H1 (cell line): ENCODE data around the gene METTL14. TPM values are rescaled to one million over a fixed set of nuclear protein-coding genes. Genes with fewer than 3 reads are reported as not detected.

ENCODE experiments used
- CTCF ChIA-PET: fragments of 300-600 bp; sonication (Branson Sonifier 250); formaldehyde crosslinking; loops from one replicate; lab custom pipeline; 2021; ENCODE audit not compliant: partially characterized antibody; lab: Charles Lee
- POLR2A ChIA-PET: fragments of 300-600 bp; sonication (Branson Sonifier 250); formaldehyde crosslinking; loops from one replicate; lab custom pipeline; 2021; ENCODE audit warnings: inconsistent platforms; ENCODE audit not compliant: partially characterized antibody; lab: Charles Lee
- DNase-seq, 2 experiments: peaks; one replicate each; pipeline versions ENCODE4 v3.0.0 to v3.0.0-alpha.2; 2010 to 2022; ENCODE audit warnings: low spot score in 2 of 2, low read depth in 1 of 2, mixed read lengths in 1 of 2
- FAIRE-seq: peaks from 2 replicates; lab custom pipeline; 2011; peaks lifted over from hg19 to GRCh38; lab: Jason Lieb, UNC
- H2AFZ ChIP-seq: 2 replicates; pipeline ENCODE4 v1.8.1; 2012; ENCODE audit warnings: low read length, inconsistent platforms
- H2AK5ac ChIP-seq: 2 replicates; pipeline ENCODE4 v1.6.1; 2013; ENCODE audit warnings: low read depth, low read length
- H2BK120ac ChIP-seq: replicated peaks from 2 replicates; pipeline ENCODE3; 2013; ENCODE audit warnings: low read depth, low read length, inconsistent platforms
- H2BK12ac ChIP-seq: 2 replicates; pipeline ENCODE4 v1.6.1; 2013; ENCODE audit warnings: low read depth, low read length
- H2BK15ac ChIP-seq: 2 replicates; pipeline ENCODE4 v1.6.1; 2013; ENCODE audit warnings: low read length
- H2BK20ac ChIP-seq: 2 replicates; pipeline ENCODE4 v1.6.1; 2013; ENCODE audit warnings: low read length
- H2BK5ac ChIP-seq: 2 replicates; pipeline ENCODE4 v1.6.1; 2013; ENCODE audit warnings: low read depth, low read length
- H3K14ac ChIP-seq: 2 replicates; pipeline ENCODE4 v1.6.1; 2013; ENCODE audit warnings: inconsistent platforms; ENCODE audit not compliant: insufficient read length
- H3K18ac ChIP-seq: 2 replicates; pipeline ENCODE4 v1.6.1; 2013; ENCODE audit warnings: low read length; ENCODE audit errors: extremely low read depth
- H3K23ac ChIP-seq: 2 replicates; pipeline ENCODE4 v1.6.1; 2013; ENCODE audit warnings: inconsistent platforms; ENCODE audit not compliant: insufficient read length
- H3K23me2 ChIP-seq: 2 replicates; pipeline ENCODE4 v1.6.1; 2013; ENCODE audit warnings: low read depth, low read length
- H3K27ac ChIP-seq: 2 replicates; pipeline ENCODE4 v1.6.1; 2011; ENCODE audit warnings: low read depth, low read length, inconsistent platforms
- H3K27me3 ChIP-seq, 4 experiments: replicated peaks in 1 of 4; 1 replicate in 1 of 4; 2 replicates in 3 of 4; pipeline versions ENCODE4 v1.6.1 to v1.8.1; 2011 to 2013; ENCODE audit warnings: low read length in 3 of 4, mild to moderate bottlenecking in 3 of 4, inconsistent platforms in 2 of 4, mixed read lengths in 2 of 4, moderate library complexity in 1 of 4; ENCODE audit not compliant: control insufficient read depth in 3 of 4, insufficient read depth in 3 of 4; ENCODE audit errors: extremely low read depth in 1 of 4
- H3K36me3 ChIP-seq, 4 experiments: 2 replicates each; pipeline versions ENCODE4 v1.6.1 to v1.8.1; 2011 to 2013; ENCODE audit warnings: mild to moderate bottlenecking in 4 of 4, low read length in 3 of 4, moderate library complexity in 2 of 4, control low read depth in 1 of 4, inconsistent platforms in 1 of 4; ENCODE audit not compliant: insufficient read depth in 4 of 4, control insufficient read depth in 2 of 4
- H3K4ac ChIP-seq: replicated peaks from 2 replicates; pipeline ENCODE3; 2013; ENCODE audit warnings: low read length, low read depth, mixed read lengths, inconsistent platforms; ENCODE audit not compliant: insufficient read length
- H3K4me1 ChIP-seq, 4 experiments: replicated peaks in 1 of 4; 1 replicate in 1 of 4; 2 replicates in 3 of 4; pipeline versions ENCODE4 v1.6.1 to v1.8.1; 2011 to 2013; ENCODE audit warnings: low read length in 3 of 4, inconsistent platforms in 2 of 4, mixed read lengths in 1 of 4; ENCODE audit not compliant: insufficient read depth in 4 of 4, control insufficient read depth in 3 of 4
- H3K4me2 ChIP-seq, 2 experiments: 2 replicates each; pipeline versions ENCODE4 v1.6.1 to v1.8.1; 2011 to 2013; ENCODE audit warnings: low read depth in 2 of 2, low read length in 2 of 2, control low read depth in 1 of 2, inconsistent platforms in 1 of 2, mild to moderate bottlenecking in 1 of 2; ENCODE audit not compliant: insufficient read depth in 1 of 2
- H3K4me3 ChIP-seq, 4 experiments: fragments of 200-600, 300-600 bp in 1 of 4; sonication (generic), shearing (Covaris generic), sonication (Bioruptor Twin) in 1 of 4; 2 replicates each; pipeline versions ENCODE4 v1.5.1 to v1.8.1; 2011 to 2016; ENCODE audit warnings: low read length in 4 of 4, low read depth in 3 of 4, control low read depth in 2 of 4, inconsistent platforms in 2 of 4, mild to moderate bottlenecking in 2 of 4, mixed read lengths in 1 of 4, moderate library complexity in 1 of 4; ENCODE audit not compliant: insufficient read depth in 2 of 4; ENCODE audit errors: extremely low read depth in 1 of 4
- H3K56ac ChIP-seq: replicated peaks from 2 replicates; pipeline ENCODE3; 2013; ENCODE audit warnings: low read depth, mild to moderate bottlenecking, mixed read lengths, low read length, inconsistent platforms; ENCODE audit not compliant: insufficient read length
- H3K79me1 ChIP-seq: 2 replicates; pipeline ENCODE4 v1.6.1; 2013; ENCODE audit warnings: low read depth, low read length, control low read depth
- H3K79me2 ChIP-seq, 2 experiments: 2 replicates each; pipeline versions ENCODE4 v1.6.1 to v1.8.1; 2012 to 2013; ENCODE audit warnings: low read length in 2 of 2, mild to moderate bottlenecking in 2 of 2, inconsistent platforms in 1 of 2; ENCODE audit not compliant: insufficient read depth in 2 of 2, control insufficient read depth in 1 of 2
- H3K9ac ChIP-seq, 4 experiments: replicated peaks in 1 of 4; 1 replicate in 1 of 4; 2 replicates in 3 of 4; pipeline versions ENCODE4 v1.6.1 to v1.8.1; 2011 to 2013; ENCODE audit warnings: low read depth in 3 of 4, low read length in 3 of 4, control low read depth in 2 of 4, mild to moderate bottlenecking in 2 of 4, moderate library complexity in 2 of 4, inconsistent platforms in 1 of 4; ENCODE audit errors: extremely low read depth in 1 of 4
- H3K9me3 ChIP-seq, 2 experiments: 2 replicates each; pipeline versions ENCODE4 v1.6.1 to v1.8.1; 2012 to 2013; ENCODE audit warnings: mild to moderate bottlenecking in 2 of 2, moderate library complexity in 2 of 2, control low read depth in 1 of 2, inconsistent platforms in 1 of 2, low read depth in 1 of 2, low read length in 1 of 2, mixed read lengths in 1 of 2; ENCODE audit not compliant: insufficient read depth in 2 of 2
- H4K20me1 ChIP-seq, 2 experiments: replicated peaks in 1 of 2; 2 replicates each; pipeline versions ENCODE3 to v1.8.1; 2011 to 2013; ENCODE audit warnings: inconsistent platforms in 2 of 2, low read length in 2 of 2, mild to moderate bottlenecking in 1 of 2; ENCODE audit not compliant: insufficient read depth in 2 of 2, control insufficient read depth in 1 of 2
- H4K5ac ChIP-seq: 2 replicates; pipeline ENCODE4 v1.6.1; 2013; ENCODE audit warnings: low read length, low read depth, mixed read lengths, inconsistent platforms; ENCODE audit not compliant: insufficient read length
- H4K8ac ChIP-seq: 2 replicates; pipeline ENCODE4 v1.8.0; 2013; ENCODE audit warnings: mild to moderate bottlenecking, moderate library complexity, low read length, inconsistent platforms; ENCODE audit not compliant: insufficient read depth; ENCODE audit errors: extremely low read depth
- H4K91ac ChIP-seq: replicated peaks from 2 replicates; pipeline ENCODE3; 2013; ENCODE audit warnings: low read length, mixed read lengths, inconsistent platforms; ENCODE audit not compliant: insufficient read length
- ATF2 ChIP-seq: IDR thresholded peaks from 2 replicates; pipeline ENCODE4 v1.6.1; 2012; ENCODE audit warnings: low read length, inconsistent platforms
- JUND ChIP-seq: IDR thresholded peaks from 2 replicates; pipeline ENCODE4 v1.6.1; 2011; ENCODE audit warnings: mild to moderate bottlenecking, improper control_type of control experiment, low read length
- POU5F1 ChIP-seq: IDR thresholded peaks from 2 replicates; pipeline ENCODE4 v1.6.1; 2011; ENCODE audit warnings: low read depth, mild to moderate bottlenecking, low read length, moderate library complexity
- RAD21 ChIP-seq, 2 experiments: IDR thresholded peaks in 1 of 2; conservative IDR thresholded peaks in 1 of 2; 2 replicates each; pipeline ENCODE4 v1.6.1; 2011; ENCODE audit warnings: low read depth in 2 of 2, low read length in 2 of 2, improper control_type of control experiment in 1 of 2, inconsistent platforms in 1 of 2, mild to moderate bottlenecking in 1 of 2, moderate library complexity in 1 of 2
- RBBP5 ChIP-seq: IDR thresholded peaks from 2 replicates; pipeline ENCODE4 v1.7.1; 2012; ENCODE audit warnings: low read depth, mild to moderate bottlenecking, inconsistent platforms, low read length, moderate library complexity, borderline replicate concordance
- SP1 ChIP-seq: IDR thresholded peaks from 2 replicates; pipeline ENCODE4 v1.6.1; 2011; ENCODE audit warnings: low read depth, low read length
- TAF1 ChIP-seq: IDR thresholded peaks from 2 replicates; pipeline ENCODE4 v1.6.1; 2011; ENCODE audit warnings: mild to moderate bottlenecking, low read depth, low read length
- TAF7 ChIP-seq: optimal IDR thresholded peaks from 2 replicates; pipeline ENCODE3; 2011; ENCODE audit warnings: low read depth, mild to moderate bottlenecking, inconsistent platforms, low read length, moderate library complexity, borderline replicate concordance
- WGBS, 2 experiments: shearing (Covaris generic) in 1 of 2; methylation state at CpG; one replicate each; pipeline versions ENCODE4 v1.1.6 to v1.1.7; 2013 to 2015; ENCODE audit warnings: low lambda C conversion rate in 2 of 2, mixed read lengths in 2 of 2, inconsistent platforms in 1 of 2, low coverage in 1 of 2, missing lambda C conversion rate in 1 of 2; ENCODE audit not compliant: insufficient replicate concordance in 2 of 2, insufficient coverage in 1 of 2, insufficient read length in 1 of 2; ENCODE audit errors: extremely low coverage in 1 of 2, missing lambda C conversion rate in 1 of 2; 5-methylcytosine and 5-hydroxymethylcytosine counted together
- polyA plus RNA-seq, 7 experiments: library from polyadenylated mRNA; depleted of rRNA in 3 of 7; stranded (reverse) in 5 of 7; unstranded in 2 of 7; fragments of >200 nt in 5 of 7; fragments of 200-250 nt in 2 of 7; gene quantifications; 1 replicate in 5 of 7; 2 replicates in 1 of 7; 4 replicates in 1 of 7; pipeline versions ENCODE4 v1.2.1 to v1.2.3, GENCODE V29; 2011 to 2013; ENCODE audit warnings: missing spikeins in 2 of 7, mixed read lengths in 2 of 7
- total RNA-seq: library from RNA; stranded (reverse); fragmentation: NEBNext Ultra II Directional; extraction: Animal tissue kit (Norgen Biotek cat#: 25700); gene quantifications from 2 replicates; pipeline ENCODE4 v1.2.1, GENCODE V29; 2021

Gene METTL14
- total and polyA plus RNA-seq, 2 of the 8 experiments (the other 6 are each of a cell fraction or from before 2014, with no cell fraction given), result 8.8 to 57.3 TPM

GRCh38 chr4:118756958-118757357 lies 71.8 kb downstream of the METTL14 start:
- Histone ChIP-seq H2BK120ac (no peak overlapping the region), H3K14ac (no peak overlapping the region), H3K23ac (no peak overlapping the region), H4K20me1 (no peaks in the 10 kb centered on the region), H3K36me3 (peaks cover 0 to 32% (median 10%) of the 10 kb centered on the region in 4 experiments; a peak in 6 of 8 replicates), H3K27me3 (no peaks in the 10 kb centered on the region), H2AFZ (no peak overlapping the region), H2BK5ac (no peak overlapping the region)
- TF ChIP-seq SP1, result no peak
- TF ChIP-seq TAF1, result no peak
- TF ChIP-seq TAF7, result no peak
- TF ChIP-seq POU5F1, result no peak
- TF ChIP-seq ATF2, result no peak
- TF ChIP-seq RAD21 (IDR thresholded peaks at IDR 0.05 in 1 of 2, conservative IDR thresholded peaks at IDR 0.05 in 1 of 2; ENCODE audit: low read depth in 2 of 2, low read length in 2 of 2), result no peak
- no peak for TF ChIP-seq RBBP5
- no peak for TF ChIP-seq JUND
- TF ChIP-seq, all 59 proteins: peak for 0
- Histone ChIP-seq H3K18ac (no peak overlapping the region), H4K91ac (no peak overlapping the region), H3K27ac (no peak overlapping the region), H3K79me2 (no peaks in the 10 kb centered on the region), H3K4ac (no peak overlapping the region), H3K9ac (no peak overlapping the region), H3K9me3 (no peaks in the 10 kb centered on the region), H2BK12ac (no peak overlapping the region), H3K4me3 (no peak overlapping the region), H2AK5ac (no peak overlapping the region), H2BK20ac (no peak overlapping the region), H3K56ac (no peak overlapping the region), H2BK15ac (no peak overlapping the region), H3K79me1 (no peaks in the 10 kb centered on the region), H3K23me2 (no peaks in the 10 kb centered on the region), H3K4me2 (no peak overlapping the region), H4K8ac (no peak overlapping the region), H4K5ac (no peak overlapping the region), H3K4me1 (peaks cover 0 to 4% (median 0%) of the 10 kb centered on the region in 4 experiments; a peak in 2 of 7 replicates)
- DNase-seq (no peak), FAIRE-seq (no peak)
- POLR2A ChIA-PET, result no interaction called here
- CTCF ChIA-PET, result interaction anchor here (0.7 to 3.2 kb wide), 3 partner anchors 10 to 16 kb away, joined by 3 to 16 read pairs (median 4); no protein-coding TSS in a partner anchor
- WGBS, 2 experiments, result 75% methylated on average over 1 of the region's 1 CpG; no CpG with 5 or more reads in 1 of the 2 experiments
